ENCODE data around the gene SCN8A.
A peak's percentile ranks its signal among the peaks of the same experiment; 100 is the strongest.
"Not testable (repeated sequence)": the region's sequence is repeated elsewhere in the genome, so short reads cannot be mapped to it uniquely, and the experiment has no call there.

SCN8A gene

DNA sequence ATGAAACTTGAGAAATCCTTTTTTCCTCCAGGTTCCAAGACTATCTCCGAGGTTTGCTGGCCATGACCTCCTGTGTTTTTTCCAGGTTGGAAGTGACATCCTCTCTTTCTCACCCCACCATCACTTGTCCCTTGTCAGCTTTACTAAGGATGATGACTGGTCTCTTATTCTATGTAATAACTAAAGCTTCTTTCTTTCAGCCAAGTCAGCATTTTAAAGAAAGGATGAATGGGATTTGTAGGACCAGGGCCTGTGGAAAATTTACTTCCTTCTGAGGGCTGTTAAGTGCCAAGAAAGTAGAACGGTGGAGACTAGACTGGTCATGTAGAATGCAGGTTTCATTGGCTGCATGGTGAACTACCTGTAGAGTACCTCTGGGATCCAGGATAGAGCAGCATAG, 183.9 kb downstream of the SCN8A start:
- DNase-seq = no peak

DNA sequence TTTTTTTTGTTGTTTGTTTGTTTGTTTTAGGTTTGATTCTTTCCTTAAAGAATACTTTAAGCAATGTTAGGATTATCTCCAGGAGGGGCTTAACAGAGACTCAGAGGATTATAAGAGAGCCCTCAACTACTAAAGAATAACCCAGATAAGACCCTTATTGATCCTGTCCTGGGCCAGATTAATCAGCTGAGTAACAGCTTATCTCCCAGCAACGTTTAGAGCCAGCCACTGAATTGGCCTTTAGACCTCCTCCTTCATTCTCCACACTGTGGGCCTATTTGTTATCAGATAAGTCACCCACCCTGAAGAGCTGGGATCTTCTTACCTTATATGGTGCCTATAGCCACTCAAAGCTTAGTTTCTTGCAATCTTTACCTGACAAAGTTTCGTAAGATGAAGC, 186.4 kb downstream of the SCN8A start:
- DNase-seq = no peak

DNA sequence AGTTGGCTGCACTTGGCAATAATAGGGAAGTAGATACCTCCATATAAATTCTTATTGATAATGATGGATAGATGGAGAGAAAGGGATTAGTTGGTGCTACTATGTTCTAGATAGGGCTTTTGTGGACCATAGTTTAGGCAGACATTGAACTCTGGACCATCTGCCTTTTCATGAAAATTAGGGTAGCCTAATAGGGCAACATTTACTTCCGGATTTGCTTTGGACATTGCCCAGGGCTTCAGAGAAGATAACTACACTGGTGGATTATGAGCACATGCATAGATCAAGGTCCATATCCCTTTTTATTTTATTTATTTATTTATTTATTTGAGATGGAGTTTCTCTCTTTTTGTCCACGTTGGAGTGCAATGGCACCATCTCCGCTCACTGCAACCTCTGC, 186.9 kb downstream of the SCN8A start:
- DNase-seq = no peak

DNA sequence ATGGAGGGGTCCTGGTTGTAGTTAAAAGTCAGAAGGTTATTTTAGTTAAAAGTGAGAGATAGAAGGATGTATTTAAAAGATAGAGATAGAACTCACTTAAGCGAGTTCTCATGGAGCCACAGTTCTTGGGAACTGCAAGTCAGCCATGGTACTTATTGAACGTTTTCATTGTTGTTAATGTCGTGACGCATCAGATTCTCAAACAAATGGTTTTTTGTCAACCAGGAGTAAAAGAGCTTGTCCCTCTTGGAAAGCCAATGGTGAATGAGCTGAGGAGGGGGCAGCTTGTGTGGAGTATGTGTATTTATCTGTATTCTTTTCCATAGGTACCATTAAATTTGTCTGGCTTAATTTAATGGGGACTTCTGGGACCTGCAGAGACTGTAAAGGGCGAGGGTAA, 188.8 kb downstream of the SCN8A start:
- no peak for DNase-seq

DNA sequence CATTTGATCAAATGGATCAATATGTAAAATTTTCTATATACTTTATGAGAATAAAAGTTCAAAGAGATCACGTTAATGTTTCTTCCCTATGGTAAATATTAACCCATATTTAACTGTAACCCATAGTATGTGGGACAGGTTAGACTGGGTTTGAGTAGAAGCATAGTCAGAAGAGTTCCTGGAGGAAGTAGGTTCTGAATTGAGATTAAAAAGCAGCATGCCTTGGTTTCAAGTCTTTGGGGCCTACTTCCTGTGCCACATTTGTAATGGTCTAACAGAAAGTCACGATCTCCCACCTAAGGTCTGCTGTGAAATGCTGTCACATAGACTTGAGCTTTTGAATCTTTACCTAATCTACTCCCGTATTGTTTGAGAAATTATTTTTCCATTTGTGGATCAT, 193.7 kb downstream of the SCN8A start:
- no peak for DNase-seq

DNA sequence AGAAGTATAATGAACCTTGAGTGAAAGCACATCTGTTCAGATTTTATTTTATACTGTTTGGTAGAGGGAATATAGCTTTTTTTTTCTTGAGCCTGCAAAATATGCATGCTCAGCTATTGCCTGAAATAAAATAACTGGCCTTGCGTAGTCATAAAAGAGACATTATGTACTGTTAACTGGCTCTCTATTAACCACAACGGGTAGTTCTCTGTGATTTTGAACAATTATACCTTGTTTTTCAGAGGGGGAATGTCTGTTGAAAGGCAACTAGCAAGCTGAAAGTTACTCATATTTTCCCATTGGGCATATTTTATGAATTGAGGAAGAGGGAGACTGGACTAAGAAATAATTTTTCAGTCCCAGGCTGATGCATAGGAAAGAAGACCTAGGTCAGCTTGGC, 194.9 kb downstream of the SCN8A start:
- no peak for DNase-seq

DNA sequence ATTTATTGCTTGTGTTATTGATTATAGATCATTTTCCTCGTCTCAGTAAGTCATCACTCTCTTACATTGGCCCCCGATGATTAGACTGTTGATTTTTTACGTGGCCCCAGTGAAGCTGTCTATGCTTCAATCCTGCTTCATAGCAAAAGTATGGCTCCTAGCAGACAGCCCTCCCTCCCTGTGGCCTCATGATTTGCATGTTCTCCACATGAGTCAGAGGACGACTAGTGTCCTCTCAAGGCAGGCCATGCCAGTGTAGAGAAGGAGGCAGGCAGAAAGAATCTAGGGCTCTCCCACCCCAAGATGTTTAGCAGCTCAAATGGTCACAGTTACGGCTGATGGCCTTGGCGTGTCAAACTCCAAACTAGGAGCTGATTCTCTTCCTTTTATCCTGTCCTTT, 197.8 kb downstream of the SCN8A start:
- no peak for DNase-seq

DNA sequence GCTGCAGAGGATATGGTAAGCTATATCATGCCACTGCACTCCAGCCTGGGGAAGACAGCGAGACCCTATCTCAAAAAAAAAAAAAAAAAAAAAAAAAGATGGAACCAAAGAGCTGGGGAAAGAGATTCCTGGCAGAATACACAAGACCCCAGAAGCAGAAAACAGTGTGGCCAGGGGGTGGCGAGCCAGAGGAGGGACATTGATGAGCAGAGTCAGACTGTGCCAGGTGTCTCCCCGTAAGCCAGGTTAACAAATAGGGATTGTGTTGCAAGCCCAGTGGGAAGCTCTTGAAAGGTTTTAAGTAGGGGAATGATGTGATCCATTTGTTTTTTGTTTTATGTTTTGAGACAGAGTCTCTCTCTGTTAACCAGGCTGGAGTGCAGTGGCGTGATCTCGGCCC, 201.4 kb downstream of the SCN8A start:
- no peak for DNase-seq

DNA sequence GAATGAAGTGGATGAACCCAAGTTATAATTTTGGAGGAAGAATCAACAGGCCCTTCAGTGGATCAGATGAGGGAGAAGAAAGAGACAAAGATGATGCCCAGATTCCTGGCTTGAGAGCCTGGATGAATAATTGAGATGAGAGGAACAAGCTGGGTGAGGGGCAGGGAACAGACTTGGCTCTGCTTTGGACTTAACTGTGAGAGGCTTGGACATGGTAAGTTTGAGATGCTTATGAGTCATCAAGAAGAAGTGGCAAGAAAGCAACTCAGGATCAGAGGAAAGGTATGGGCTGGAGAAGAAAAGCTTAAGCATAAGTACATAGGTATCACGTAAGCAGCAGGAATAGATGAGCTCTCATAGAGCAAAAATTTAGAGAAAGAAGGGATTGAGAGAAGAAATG, 202.2 kb downstream of the SCN8A start:
- no peak for DNase-seq

DNA sequence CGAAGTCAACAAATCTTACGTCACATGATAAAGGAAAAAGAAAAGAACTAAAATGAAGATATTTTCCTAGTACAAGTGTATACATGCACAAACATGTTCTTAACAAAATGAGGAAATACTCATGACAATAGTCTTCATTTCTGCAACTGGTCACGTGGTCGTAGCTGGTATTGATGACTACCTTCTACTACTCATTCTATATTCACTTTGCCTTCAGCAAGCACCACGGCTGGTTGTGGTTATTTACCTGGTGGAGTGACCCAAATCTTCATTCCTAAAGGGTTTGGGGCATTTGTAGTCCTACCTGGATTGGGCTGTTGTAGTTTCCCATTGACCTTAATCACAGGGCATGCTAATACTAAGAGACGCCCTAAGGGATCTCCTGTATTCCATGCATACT, 206.3 kb downstream of the SCN8A start:
- DNase-seq = no peak

DNA sequence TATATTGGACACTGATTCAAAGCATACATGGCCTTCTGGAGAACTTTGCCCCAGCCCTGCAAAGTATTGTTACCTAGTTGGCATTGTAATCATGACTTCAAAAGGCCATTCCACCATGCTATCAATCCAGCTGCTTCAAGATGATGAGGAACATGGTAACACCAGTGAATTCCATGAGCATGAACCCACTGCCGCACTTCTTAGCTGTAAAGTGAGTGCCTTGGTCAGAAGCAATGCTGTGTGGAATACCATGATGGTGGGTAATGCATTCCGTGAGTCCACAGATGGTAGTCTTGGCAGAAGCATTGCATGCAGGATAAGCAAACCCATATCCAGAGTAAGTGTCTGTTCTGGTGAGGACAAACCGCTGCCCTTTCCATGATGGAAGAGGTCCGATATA, 207.0 kb downstream of the SCN8A start:
- DNase-seq = not testable (repeated sequence)

DNA sequence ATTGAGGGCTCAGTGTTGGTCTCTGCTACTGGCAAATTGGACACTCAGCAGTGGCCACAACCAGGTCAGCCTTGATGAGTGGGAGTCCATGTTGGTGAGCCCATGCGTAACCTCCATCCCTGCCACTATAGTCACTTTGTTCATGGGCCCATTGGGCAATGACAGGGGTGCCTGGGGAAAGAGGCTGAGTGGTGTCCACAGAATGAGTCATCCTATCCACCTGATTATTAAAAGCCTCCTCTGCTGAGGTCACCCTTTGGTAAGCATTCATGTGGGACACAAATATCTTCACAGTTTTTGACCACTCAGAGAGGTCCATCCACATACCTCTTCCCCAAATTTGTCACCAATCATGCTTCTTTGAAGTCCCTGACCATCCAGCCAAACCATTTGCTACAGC, 207.5 kb downstream of the SCN8A start:
- peak; percentile 30 for DNase-seq

DNA sequence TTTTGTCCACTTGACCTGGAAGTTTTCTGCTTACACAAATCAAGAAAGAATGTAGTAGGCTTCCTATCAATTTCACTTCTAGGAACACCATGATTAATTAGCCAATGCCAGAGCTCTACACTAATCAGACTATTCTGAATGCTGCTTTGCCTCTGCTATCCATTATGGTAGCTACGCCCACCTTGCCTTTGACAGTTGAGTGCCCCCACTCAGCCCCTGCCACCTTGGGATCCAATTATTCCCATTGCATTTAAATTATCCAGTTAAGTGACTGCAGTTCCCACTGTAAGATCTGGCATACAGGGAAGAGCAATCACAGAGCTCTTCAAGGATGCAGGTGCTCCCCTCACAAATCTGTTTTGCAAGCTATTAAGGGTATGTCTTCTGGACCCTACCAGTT, 210.0 kb downstream of the SCN8A start:
- no peak for DNase-seq

DNA sequence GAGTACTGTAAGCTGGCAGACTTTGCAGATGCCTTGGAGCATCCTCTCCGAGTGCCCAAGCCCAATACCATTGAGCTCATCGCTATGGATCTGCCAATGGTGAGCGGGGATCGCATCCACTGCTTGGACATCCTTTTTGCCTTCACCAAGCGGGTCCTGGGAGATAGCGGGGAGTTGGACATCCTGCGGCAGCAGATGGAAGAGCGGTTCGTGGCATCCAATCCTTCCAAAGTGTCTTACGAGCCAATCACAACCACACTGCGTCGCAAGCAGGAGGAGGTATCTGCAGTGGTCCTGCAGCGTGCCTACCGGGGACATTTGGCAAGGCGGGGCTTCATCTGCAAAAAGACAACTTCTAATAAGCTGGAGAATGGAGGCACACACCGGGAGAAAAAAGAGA, 215.9 kb downstream of the SCN8A start:
- DNase-seq = no peak

DNA sequence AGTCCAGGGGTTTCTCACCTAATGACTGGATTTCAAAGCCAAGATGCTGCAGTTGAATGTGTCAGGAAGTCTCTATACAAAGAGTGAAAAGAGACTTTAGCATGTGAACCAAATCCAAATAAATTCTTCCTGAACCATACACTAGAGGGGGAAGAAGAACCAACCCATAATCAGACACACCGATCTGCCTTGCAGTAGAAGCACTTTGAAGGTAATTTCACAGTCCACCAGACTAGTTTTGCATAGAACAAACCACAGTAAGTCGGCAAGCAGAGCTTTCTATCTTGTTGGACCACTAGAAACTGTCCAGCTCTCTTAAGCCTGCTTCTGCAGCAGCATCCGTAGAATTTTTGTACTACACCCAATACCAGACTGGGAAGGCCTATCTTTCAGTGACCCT, 218.2 kb downstream of the SCN8A start:
- DNase-seq = no peak

DNA sequence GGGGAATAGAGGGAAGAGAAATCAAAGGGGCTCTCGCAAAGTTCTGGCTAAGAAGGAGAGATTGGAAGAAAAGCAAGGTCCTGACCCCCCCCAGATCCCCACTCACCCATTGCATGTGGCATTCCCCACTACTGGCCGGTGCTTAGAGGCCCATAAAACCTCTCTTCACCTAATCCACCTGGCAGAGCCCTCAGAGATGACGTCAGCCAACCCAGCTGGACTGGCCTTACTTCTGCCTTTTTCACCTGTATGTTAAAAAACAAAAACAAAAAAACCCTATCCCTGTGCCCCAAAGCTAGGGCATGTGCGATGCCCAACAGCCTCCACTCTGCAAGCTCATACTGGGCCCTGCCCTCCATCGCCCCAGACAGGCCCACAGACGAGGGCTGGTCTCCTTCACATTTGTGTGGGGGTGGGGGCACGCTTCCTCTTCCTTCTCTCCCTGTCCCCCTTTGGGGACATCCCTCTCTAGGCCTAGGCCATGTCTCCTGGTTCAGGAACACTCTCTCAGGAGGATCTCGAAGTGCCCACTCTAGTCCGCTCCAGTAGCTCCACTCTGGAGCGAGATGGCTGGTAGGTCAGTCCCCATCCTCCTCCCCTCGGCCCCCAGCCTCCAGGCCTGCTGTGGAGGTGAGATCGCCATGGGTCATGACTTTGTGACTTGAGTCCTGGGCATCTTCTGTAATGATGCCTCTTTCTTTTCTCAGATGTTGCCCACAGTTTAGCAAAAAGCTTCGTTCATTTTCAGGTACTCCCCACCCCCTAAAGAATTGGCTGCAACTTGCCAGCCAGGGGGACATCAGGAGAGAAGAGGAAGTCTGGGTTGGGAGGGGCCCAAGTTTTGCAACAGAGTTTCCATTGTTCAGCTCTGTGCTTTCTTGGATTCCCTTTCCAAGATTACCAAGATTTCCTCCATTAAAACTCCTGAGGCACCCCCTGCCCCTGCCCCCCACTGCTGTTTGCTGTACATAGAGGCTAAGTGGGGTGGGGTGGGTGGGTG, 220.5 kb downstream of the SCN8A start:
- DNase-seq = peak; percentile 8

DNA sequence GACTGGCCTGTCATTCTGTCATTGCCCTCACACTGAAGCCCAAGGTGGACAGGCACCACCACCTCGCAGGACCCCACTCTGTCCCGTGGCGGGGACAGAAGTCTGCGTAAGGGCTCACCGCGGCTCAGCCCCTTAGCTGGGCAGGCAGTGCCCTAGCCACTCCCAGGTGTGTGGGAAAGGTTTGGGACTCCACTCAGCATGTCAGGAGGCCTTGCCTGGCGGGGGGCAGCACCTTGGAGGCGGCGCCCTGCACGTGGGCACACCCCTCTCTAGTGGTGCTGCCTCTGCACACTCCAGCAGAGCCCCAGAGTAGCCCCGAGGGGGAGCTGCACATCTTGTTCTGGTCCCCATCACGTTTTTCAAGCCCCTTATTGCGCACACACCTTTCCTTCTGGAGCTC, 221.8 kb downstream of the SCN8A start:
- no peak for DNase-seq

DNA sequence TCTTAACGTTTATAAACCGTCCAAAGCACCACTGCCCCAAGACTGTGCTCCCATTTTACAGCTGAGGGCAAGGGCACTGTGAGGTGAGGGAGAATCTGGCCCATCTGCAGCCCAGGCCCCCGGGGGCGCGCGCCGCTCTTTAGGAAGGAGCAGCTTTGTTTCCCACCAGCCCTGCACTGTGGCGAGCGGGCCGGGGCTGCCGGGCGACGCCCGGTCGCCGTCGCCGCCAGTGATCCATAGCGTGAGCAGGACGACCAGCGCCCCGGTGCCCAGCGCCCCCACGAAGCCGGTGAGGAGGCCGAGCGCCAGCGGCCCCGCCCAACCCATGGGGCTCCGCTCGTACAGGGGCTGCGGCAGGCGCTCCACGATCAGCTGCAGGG, 222.9 kb downstream of the SCN8A start:
- no peak for DNase-seq

DNA sequence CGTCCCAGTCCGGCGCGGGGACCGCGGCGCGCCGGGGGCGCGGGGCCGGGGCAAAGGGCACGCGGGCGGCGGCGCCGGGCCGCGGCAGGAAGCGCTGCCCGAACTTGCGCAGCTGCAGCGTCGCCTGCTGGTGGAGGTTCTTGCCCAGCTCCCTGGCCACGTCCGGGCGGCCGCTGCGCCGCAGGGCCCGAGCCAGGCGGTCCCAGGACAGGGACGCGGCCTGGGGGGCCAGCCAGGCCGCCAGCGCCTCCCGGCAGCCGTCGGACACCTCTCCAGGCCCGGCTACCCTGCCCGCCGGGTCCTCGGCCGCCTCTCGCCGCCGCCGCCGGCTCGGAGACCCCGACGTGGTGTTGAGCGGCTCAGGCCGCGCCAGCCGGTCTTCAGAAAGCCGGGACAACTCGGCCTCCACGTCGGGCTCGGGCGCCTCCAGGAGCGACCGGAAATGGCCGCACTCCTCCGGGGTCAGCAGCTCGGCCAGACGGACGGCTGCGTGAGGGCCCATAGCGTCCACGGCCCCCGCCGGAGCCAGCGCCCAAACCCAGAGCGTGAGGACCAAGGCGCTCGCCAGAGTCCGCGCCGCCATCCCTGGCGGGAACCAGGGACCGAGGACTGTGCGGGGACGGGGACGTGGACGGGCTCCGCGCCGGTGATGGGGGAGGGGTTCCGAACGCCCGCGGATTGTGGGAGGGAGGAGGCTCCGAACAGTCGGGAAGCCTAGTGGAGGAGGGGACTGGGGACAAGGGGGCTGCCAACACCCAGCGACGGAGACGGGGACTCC, 223.5 kb downstream of the SCN8A start:
- DNase-seq = peak; percentile 84

DNA sequence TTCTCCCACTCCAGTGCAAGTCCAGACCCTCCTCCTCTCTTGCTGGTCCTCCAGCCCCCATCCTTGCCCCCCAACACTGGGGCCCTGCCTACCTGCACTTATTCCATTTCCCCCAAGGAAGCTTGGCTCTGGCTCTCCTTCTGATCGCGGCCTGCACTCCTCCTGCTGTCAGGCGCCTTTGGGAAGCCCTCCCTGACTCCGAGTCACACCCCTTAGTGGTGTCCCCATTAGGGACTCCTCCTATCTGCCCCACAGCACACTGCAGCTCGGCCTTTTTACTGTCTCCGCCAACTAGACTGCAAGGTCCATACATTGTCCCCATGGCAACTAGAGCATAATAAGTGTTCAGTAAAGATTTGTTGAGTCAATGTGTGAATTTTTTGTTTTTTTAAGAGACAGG, 224.5 kb downstream of the SCN8A start:
- no peak for DNase-seq

DNA sequence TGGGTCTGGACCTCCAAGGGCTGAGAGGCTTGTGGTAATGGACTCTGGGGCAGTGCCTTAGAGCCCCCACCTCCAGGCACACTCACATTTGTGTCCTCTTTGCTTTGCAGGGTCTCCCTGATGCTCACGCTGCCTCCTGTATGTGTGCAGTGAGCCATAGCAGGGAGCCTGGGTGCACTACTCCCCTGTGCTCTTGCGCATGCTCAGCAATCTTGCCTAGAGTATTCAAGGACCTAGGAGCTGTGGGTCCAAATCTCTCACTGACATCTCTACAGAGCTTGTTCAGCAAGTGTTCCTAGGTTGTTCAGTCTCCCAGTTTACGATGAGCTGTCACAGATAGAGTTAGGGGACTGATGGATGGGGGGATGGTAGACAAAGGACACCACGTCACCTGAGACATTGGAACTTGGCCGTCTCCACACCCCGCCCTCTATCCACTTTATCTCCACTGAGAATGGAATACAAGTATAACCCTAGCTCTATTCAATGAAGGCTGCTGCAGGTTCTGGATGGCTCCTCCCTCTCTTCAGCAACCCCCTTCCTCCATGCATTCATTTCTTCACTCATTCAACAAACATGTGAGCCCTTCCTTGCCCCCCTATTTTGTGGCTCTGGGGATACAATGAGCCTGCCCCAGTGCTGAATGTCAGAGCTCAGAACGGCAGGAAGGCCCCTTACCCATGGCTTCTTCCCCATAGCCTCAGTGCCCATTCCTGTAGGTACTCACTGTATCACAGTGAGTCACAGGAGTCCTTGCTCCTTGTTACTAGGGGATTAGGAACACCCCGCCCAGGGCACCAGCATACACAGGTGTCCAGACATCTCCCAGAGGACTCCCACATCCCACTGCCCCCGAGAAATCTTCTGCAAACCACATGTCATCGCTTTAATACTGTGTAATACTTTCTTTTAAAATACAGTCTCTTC, 226.3 kb downstream of the SCN8A start:
- no peak for DNase-seq

DNA sequence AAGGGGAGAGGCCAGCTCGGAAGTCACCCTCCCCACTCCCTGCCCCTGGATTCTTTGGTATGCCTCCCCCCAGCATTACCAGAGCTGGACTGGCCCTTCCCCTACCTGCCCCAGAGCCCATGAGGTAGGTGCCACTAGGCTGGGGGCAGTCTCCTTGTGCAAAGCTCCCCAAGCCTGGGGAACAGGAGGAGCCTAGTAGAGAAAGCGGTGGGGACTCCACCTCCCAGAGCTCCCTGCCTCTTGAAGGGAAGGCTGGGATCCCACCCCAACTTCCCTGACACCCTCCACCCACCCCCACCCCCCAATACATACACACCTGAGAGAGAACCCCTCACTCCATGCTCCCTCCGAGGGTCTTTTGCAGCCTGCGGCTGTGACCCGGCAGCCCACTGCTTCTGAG, 227.1 kb downstream of the SCN8A start:
- DNase-seq = no peak
